GM12874 (cell line): ENCODE data around the gene IL1RL1.

Experiments used
- CTCF ChIP-seq: IDR thresholded peaks from 2 replicates; pipeline ENCODE4 v1.5.1; 2011; ENCODE audit warnings: low read depth, mild to moderate bottlenecking, control low read depth, low read length, moderate library complexity; ENCODE audit not compliant: insufficient read depth

Gene IL1RL1

GRCh38 chr2:102392942-102393341 is 81.6 kb downstream of the IL1RL1 start:
- TF ChIP-seq CTCF = no peak

- no peak for TF ChIP-seq CTCF
Observed at GRCh38 chr2:102396012-102396411, 84.6 kb downstream of the IL1RL1 start.

GRCh38 chr2:102397209-102397608 is 85.8 kb downstream of the IL1RL1 start:
- no peak for TF ChIP-seq CTCF

DNA sequence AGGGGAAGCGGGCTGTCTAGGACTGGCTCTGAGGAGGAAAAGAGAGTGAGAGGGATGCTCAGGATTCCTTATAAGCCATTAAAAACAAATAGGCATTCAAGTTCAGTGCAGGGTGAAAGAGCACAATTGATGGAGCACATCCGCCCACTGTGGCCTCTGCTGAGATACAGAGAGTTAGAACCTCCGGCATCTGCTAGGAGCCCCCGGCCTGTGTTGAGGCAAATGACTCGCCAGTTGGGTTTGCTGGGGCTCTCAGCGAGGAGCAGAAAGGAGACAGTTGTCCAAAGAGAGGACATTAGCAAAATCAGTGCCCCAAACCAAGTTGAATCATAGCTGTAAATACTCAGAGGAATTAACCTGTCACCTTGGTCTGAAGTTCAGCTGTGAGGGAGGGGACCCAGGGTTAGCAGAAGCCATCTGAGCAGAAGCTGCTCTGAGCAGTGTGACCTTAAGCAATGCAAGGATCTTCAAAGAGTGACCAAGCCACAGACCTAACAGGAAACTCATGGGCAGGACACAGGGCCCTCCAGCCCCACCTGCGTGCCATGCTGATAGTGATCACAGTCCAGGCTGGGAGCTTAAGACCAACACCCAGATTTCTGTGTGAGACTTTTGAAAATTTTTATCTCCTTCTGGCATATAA is 88.3 kb downstream of the IL1RL1 start:
- no peak for TF ChIP-seq CTCF

GRCh38 chr2:102401456-102401855 is 90.1 kb downstream of the IL1RL1 start:
- TF ChIP-seq CTCF = no peak
